HG03342 (cell line): ENCODE measurements around the gene AMPD1.

Experiments
- ATAC-seq: cut with Tn5 transposase; IDR thresholded peaks from one replicate; pipeline ENCODE4 v1.9.1; 2021; ENCODE audit warnings: mild to moderate bottlenecking, moderate library complexity; ENCODE audit not compliant: unreplicated experiment

Gene AMPD1

DNA sequence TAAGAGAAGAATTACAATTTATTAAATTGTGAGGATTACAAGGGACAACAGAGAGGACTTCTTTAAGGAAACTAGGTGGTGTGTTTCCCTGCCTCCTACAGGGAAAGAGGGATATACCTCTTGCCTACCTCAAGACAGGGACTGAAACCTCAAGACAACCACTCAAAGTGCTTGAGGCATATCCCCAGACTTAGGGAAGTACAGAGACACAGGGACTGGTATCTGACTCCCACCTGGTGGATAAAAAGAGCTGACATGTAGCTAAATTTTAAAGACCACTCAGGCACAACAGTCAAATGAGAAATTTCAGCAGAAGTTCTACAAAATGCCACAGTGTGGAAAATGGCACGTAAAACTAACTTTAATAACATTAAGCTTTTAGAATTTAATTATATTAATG is 46.8 kb downstream of the AMPD1 start:
- no peak for ATAC-seq

DNA sequence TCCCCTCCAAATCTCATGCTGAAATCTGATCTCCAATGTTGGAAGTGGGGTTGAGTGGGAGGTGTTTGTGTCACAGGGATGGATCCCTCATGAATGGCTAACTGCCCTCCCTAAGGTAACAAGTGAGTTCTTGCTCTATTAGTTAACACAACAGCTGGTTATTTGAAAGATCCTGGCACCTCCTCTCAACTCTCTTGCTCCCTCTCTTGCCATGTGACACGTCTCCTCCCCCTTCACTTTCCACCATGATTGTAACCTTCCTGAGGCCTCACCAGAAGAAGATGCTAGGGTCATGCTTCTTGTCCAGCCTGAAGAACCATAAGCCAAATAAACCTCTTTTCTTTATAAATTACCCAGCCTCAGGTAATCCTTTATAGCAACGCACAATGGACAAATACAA is 54.0 kb downstream of the AMPD1 start:
- ATAC-seq, result no peak

DNA sequence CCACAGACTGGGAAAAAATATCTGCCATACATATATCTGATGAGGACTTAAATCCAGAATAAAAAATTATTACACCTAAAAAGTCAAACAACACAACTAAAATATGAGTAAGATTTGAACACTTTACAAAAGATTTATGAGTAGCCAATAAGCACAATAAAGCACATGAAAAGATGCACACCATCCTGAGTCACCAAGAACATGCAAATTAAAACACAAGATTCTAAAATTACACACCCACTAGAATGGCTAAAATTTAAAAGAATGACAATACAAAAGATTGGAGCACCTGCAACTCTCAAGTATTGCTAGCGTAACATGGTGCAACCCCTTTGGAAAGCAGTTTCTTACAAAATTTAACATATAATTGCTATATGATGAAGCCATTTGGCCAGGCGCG is 56.4 kb downstream of the AMPD1 start:
- ATAC-seq, result no peak

DNA sequence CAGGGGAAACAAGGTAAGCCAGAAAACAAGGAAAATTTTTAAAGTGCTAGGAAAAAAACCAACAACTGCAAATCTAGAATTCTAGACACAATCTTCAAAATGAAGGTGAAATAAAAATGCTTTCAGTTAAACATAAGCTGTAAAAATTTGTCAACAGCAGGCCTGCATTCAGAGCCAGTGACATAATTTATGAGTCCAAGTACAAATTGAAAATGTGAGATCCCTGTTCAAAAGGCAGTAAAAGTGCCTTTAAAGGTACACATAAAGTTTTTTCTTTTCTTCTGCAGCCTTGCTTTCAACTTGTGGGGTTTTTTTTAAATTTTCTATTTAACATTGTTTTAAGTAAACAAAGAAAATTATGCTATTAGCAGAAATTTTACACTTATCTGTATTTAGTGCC is 62.9 kb downstream of the AMPD1 start:
- ATAC-seq, result no peak

- no peak for ATAC-seq
These were observed 68.2 kb downstream of the AMPD1 start for GRCh38 chr1:114627107-114627506.

GRCh38 chr1:114623364-114623763 is 72.0 kb downstream of the AMPD1 start:
- ATAC-seq, result no peak
